Amygdala (tissue), 56 donors: Measurements from ENCODE around the gene FAF2.

ENCODE experiments used
- DNase-seq, 56 donors: peaks; one replicate each; lab custom pipeline; 2025; lab: John Stamatoyannopoulos, UW

FAF2 gene

DNA sequence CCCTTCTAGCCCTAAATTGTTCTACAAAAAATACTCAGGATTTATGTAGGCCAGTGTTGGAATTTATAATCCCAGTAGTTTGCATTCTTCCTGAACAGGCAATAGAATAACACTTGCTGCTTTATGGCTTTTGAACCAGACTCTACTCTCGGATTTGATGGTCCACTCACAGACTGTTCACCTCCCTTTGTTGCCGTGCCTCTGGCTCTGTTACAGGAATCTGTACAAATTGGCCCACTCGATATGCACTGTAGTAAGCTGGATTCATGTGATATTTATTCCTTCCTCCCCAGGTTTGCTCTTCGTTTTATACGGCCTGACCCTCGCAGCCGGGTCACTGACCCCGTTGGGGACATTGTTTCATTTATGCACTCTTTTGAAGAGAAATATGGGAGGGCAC is 43.7 kb downstream of the FAF2 start:
- DNase-seq: no peak

DNA sequence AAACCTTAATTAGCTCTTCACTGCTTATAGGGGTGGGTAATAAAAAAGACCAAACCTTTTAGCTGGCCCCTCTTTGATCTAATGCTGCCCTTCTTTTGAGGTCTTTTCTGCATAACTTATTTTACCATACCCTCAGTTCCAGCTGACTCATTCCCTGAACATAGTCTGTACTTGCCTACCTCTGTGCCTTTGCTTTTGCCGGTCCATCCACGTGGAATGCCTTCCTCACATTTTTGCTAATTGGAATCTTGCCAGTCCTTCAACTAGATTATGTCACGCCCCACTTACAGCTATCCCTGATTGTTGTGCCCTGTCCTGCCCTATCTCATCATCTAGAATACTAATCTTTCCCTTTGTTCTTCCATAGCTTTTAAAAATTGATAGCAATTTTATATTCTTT is 44.2 kb downstream of the FAF2 start:
- DNase-seq: no peak

DNA sequence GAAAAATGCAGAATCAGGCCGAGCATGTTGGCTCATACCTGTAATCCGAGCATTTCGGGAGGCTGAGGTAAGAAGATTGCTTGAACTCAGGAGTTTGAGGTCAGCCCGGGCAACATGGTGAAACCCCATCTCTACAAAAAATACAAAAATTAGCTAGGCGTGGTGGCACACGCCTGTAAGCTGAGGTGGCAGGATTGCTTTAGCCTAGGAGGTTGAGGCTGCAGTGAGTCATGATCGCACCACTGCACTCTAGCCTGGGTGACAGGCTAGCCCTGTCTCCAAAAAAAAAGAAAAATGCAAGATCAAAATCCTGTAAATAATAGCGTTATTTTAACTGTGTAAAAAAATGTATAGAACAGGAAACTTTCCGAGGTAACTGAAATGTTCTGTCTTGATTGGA is 49.7 kb downstream of the FAF2 start:
- DNase-seq: no peak

DNA sequence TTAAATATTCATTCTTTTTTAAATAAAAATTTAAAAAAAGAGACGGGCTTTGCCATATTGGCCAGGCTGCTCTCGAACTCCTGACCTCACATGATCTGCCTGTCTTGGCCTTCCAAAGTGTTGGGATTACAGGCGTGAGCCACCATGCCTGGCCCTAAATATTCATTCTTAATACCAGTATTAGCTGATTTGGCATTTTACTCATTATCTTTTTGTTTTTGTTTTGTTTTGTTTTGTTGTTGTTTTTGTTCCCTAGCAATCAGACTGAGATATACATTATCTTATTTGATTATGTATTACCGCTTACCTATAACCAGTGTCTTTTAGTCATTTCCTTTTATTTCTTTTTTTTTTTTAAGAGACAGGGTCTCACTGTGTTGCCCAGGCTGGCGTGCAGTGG is 51.1 kb downstream of the FAF2 start:
- no peak for DNase-seq

DNA sequence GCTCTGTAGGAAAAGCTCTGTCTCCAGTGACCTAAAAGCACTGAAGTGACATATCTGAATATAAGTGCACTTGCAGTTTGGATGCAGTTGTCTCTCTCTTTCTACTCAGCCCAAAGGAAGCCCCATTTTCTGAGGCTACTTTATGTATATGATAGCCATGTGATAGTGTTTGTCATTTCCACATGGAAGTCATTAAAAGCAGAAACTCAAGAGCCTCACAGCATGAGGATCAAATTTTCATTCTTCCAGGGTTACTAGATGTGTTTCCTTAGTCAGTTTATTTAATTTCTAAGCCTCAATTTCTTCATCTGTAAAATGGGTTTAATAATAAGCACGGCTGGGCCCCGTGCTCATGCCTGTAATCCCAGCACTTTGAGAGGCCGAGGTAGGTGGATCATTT is 52.3 kb downstream of the FAF2 start:
- no peak for DNase-seq

DNA sequence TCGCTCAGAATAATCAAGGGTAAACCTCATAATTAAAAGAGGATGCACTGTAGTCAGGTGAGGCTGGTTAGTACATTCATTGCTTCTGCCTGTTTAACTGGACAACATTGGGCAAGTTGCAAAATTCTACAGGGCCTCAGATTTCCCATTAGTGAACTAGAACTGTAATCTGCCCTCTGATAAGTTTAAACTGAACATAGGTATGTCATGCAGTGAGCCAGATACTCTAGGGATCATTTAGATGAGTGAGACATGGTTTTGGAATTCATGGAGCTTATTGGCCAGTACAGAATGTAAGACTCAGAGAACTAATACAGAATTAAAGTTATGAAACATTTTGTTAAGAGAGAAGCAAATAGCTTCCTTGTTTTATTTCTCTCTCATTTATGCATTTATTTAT is 53.1 kb downstream of the FAF2 start:
- no peak for DNase-seq

DNA sequence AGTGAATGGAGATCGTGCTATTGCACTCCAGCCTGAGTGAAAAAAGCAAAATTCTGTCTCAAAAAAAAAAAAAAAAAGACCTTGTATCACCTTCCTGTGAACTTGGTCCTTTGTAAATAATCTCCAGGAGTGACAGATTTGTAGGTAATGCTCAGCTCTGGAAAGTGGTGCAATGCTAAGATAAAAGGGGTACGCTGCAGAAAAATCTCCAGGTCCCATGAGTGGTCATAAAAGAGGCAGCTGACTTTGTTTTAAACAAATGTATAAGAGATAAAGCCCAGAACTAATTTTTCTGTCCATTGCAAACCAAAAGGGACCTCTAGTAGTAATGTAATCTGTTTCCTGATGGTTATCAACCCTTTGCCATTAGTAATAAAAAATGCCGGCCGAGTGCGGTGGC is 55.3 kb downstream of the FAF2 start:
- DNase-seq: no peak

DNA sequence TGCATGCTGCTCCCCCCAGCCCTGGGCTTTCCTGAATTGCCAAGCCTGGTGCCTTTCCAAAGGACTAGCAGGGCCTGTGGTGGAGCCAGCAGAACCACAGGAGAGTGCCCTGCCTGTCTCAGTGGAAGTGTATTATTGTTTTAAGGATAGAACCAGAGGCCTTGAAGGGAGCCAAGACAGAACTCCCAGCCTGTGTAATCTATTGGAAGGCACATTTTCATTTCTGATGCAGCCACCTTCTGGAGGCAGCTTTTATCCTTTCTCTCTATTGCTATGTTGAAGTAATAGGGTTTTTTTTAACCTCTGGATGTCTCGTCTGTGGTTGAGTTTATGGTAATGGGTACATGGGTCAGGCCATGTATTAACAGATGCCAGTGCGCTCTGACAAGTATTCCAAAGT is 59.7 kb downstream of the FAF2 start:
- no peak for DNase-seq

DNA sequence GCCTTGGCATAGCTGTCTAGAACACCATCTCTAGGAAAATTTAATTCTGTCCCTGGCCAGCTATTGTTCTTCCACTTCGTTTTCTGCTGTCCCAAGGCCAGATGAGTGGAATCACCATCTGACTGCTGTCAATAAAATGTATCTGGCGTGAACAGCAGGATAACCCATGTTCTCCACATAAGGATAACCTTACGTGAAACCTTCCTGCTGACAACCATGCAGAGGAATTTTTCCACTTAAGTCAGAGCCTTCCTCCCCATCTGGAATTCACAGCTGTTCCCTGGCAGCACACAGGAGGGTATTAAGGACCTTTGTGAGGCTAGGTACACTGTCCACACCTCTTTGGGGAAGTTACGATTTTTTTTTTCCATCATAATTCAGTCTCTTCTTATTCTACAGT is 60.4 kb downstream of the FAF2 start:
- no peak for DNase-seq

DNA sequence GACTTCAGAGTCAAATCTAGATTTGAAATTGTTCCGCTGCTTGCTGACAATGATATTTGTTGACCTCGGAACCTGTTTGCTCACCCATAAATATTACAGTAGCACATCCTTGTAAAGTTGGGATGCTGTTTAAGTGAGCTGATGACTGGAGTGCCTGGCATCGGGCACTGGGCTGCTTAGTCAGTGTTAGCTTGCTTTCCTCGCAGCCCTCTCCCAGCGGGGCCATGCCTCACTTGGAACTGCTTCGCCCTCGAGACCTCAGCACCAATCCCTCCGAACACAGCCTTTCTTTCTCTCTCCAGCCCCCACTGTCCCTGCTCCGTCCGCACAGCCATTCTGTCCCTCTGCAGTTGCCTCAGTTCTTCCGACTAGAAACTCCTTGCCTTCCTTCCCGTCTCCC is 65.6 kb downstream of the FAF2 start:
- DNase-seq: no peak

DNA sequence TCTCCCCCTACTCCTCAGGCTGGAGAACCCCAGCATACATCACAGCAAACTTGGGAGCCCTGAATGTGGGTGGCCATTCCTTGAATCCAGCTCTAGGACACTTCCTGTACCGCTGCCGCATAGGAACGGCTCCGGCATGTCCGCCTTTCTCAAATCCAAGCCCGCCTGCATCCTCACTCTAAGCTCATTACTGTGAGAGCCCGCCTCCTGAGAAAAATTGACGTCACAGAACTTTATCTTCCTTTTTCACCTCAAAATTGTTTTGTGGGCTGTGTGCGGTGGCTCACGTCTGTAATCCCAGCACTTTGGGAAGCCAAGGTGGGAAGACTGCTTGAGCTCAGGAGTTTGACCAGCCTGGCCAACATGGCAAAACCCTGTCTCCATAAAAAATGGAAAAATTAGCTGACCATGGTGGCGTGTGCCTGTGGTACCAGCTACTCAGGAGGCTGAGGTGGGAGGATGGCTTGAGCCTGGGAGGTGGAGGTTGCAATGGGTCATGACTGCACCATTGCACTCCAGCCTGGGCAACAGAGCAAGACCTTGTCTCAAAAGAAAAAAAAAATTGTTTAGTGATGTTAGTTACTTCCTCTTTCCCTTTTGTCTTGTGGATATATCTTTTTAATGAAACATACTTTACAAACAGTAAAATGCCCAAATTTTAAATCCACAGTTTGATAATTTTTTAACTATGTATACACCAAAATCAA is 66.2 kb downstream of the FAF2 start:
- no peak for DNase-seq

DNA sequence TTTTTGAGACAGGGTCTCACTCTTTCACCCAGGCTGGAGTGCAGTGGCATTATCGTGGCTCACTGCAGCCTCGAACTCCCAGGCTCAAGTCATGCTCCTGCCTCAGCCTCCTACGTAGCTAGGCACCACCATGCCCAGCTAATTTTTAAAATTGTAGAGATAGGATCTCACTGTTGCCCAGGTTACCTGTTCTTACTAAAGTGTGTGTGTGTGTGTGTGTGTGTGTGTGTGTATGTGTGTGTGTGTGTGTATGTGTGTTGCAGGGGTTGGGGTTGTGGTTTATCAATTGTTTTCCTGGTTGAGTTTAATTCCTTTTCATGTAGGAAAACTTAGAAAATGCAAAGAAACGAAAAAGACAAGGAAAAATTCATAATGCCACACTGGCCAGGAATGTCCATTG is 67.2 kb downstream of the FAF2 start:
- DNase-seq: no peak

DNA sequence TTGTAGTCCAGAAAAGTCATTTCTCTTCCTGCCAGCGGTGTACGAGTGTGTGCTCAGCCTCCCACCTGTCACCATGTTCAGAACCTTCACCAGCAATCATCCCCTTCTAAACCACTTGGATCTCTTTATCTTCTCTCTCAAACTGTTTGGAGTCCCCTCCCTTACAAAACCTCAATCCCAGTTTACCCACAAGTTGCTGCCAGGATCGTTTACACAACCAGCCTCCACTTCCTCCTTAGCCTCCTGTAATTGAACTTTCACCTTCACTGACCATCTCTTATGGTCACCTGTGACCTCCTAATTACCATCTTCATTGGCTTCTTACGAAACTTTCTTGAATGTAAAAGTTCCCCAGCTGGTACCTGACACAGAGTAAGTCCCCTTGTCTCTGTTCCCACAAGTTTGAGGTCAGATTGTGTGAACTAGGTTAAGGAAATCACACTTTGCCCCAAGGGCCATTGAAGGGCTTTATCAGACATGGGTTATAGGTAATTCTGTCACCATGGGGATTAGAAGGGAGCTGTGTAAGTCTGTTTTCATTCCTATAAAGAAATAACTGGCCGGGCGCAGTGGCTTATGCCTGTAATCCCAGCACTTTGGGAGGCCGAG is 69.0 kb downstream of the FAF2 start:
- no peak for DNase-seq

DNA sequence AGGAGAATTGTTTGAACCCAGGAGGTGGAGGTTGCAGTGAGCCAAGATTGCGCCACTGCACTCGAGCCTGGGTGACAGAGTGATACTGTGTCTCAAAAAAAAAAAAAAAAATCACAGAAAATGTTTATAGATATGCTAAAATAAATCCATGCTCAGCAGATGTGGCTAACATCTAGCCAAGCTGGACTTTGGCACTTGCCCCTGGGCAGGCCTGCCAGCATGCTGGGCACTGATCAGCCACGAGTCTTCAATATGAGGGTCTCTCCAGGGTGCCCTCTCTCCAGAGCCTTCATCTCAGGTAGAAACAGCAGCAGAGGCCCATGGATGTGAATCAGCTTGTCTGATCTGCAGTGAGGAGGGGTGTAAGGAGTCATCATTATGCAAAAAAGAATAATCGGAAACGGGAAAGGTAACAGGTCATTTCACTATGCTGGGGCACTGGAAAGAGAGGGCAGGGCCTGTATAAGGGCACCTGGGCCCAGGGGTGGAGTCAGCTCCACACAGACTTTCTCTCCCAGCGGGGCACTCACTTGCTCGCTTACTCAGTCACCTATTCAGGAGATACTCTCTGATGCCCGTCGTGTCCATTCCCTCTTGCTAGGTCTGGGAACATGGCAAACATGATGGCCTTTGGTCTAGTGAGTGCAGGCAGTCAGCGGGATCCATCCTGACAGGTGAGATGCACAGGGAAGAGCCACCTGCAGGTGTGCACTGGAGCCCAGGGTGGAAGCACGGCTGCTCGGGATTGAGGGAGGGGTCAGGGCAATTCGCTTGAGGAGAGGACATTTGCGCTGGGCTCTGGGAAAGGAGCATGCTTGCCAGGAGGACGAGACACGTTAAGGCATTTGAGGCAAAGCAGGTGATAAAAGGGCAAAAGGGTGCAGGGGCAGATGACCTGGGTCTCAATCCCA is 71.9 kb downstream of the FAF2 start:
- no peak for DNase-seq

DNA sequence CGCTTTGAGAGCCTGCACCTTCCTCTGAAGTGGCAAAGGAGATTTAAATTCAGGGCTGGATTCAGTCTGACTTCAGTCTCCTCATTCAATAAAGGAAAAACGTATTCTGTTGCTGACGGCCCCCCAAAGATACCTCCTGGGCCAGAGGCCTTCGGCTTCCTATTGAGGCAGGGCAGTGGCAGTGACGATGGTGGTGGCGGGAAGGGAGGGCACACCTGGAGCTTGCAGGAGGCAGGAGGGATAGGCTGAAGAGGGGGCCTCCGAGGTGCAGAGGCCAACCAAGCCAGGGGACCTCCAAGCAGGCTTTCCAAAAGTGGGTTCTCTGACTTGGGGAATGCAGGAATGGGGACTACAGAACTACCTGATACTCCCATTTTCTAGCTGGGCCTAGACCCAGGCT is 73.1 kb downstream of the FAF2 start:
- no peak for DNase-seq

DNA sequence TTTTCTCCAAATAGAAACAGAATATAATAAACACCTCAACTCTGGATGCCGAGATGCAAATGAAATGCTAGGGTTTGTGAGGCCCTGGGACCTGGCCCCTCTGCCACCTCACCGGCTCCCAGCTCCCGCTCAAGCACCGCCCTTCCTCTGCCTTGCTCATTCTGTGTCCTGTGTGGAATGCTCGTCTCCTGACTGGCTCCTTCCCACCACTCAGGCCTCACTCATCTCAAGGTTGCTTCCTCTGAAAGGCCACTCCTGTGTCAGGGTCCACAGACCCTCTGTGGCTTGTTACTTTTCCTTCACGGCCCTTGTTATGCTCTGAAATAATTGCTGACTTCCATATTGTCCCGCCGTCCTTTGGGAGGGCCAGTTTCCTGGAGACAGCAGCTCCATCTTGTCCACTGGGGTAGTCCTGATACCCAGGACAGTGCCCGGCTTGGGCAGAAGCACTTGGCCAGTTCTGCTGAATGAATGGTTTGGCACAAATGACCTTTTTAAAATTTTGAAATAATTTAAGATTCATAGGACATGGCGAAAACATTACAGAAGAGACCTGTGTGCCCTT is 73.6 kb downstream of the FAF2 start:
- DNase-seq: no peak

DNA sequence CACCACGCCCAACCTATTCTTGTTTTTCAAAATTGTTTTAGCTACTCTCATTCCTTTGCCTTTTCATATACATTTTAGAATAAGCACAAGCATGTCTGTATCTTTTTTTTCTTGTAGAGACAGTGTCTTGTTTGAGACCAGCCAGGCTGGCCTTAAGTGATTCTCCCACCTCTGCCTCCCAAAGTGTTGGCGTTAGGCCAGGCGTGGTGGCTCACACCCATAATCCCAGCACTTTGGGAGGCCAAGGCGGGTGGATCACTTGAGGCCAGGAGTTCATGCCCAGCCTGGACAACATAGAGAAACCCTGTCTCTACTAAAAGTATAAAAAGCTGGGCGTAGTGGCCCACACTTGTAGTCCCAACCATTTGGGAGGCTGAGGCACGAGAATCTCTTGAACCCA is 76.0 kb downstream of the FAF2 start:
- no peak for DNase-seq

DNA sequence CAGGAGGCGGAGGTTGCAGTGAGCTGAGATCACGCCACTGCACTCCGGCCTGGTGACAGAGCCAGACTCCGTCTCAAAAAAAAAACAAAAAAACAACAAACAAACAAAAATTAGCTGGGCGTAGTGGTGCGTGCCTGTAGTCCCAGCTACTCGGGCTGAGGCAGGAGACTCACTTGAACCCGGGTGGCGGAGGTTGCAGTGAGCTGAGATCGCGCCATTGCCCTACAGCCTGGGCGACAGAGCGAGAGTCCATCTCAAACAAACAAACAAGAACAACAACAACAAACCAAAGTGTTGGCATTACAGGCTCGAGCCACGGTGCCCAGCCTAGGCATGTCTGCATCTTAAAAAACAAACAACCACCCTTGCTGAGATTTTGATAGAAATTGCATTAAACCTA is 76.8 kb downstream of the FAF2 start:
- DNase-seq: no peak

DNA sequence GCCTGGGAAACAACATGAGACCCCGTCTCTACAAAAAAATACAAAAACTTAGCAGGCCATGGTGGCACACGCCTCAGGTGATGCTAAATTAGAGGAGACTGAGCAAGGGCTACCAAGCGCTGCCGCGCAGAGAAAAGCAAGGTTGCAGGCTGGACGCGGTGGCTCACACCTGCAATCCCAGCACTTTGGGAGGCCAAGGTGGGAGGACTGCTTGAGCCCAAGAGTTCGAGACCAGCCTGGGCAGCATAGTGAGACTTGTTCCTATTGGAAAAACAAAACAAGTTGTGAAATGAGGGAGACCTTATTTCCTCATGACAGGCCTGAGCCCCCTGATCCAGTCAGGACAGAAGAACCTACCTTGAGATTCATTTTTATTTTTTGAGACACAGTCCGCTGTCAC is 77.5 kb downstream of the FAF2 start:
- DNase-seq: no peak

DNA sequence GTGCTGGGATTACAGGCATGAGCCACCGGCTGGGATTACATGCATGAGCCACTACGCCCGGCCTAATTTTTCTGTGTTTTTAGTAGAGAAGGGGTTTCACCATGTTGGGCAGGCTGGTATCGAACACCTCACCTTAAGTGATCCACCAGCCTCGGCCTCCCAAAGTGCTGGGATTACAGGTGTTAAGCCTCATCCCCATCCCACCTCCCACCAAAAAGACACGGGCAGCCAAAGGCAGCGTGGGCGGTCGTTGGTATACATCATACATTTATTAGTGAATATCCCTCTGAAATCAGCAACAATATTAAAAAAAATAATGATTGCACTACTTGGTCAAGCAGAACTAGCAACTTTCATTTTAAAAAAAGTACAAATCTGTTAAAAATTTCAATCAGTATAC is 78.3 kb downstream of the FAF2 start:
- no peak for DNase-seq
